ENCODE data around the gene B3GNT7.
"Not testable (repeated sequence)": the region's sequence is repeated elsewhere in the genome, so short reads cannot be mapped to it uniquely, and the experiment has no call there.

Gene B3GNT7

DNA sequence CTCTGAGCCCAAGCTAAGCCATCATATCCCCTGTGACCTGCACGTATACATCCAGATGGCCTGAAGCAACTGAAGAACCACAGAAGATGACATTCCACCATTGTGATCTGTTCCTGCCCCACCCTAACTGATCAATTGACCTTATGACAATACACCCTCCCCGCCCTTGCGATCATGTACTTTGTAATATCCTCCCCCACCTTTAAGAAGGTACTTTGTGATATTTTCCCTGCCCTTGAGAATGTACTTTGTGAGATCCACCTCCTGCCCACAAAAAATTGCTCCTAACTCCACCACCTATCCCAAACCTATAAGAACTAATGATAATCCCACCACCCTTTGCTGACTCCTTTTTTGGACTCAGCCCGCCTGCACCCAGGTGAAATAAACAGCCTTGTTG is 34.9 kb downstream of the B3GNT7 start:
- DNase-seq: not testable (repeated sequence)

DNA sequence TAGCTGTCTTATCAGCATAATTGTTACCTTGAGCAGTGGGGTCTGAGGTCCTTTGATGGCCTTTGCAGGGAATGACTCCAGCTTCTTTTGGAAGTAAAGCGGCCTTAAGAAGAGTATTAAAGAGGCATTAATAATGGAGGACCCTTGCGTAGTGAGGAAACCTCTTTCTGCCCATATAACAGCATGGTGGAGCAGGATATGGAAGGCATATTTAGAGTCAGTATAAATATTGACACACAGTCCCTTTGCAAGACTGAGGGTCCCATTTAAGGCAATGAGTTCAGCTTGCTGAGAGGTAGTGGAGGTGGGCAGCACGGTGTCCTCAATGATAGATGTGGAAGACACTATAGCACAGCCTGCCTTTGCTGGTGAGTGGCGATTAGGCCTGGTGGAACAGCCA is 36.1 kb downstream of the B3GNT7 start:
- no peak for DNase-seq

DNA sequence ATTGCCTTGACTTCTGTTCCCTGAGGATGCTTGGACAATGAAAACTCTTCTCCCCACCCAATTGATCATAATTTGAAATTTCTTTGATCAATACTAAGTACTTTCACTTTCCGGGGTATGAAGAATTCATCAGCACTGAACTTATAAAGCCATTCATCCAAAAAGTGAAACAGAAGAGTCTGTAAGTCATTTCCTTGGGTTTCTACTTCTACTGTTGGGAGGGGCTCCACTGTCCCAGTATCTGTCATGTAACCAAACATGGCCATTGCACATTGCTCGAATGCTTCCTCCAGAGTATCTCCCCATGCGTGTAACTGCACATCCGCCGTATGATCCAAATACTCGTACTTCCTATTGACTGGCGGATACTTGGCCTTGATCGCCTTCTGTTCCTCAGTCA is 38.5 kb downstream of the B3GNT7 start:
- DNase-seq: no peak

DNA sequence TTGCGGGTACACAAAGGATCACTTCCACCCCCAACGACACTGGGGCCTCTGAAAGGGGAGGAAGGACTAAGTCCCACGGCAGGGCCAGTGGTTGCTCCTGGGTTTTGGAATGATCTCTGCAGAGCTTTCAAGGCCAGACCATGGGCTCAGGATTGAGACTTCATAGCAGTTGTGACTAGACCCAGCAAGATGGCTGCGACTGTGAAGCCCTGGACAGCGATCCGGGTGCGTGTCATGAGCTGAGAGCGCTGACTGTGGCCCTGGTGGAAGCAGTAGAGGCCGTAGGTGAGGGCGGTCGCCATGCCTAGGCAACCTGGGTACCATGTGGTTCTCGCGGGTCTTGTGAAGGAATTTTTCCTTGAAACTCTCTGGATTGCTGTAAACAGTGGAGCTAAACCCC is 41.4 kb downstream of the B3GNT7 start:
- no peak for DNase-seq

DNA sequence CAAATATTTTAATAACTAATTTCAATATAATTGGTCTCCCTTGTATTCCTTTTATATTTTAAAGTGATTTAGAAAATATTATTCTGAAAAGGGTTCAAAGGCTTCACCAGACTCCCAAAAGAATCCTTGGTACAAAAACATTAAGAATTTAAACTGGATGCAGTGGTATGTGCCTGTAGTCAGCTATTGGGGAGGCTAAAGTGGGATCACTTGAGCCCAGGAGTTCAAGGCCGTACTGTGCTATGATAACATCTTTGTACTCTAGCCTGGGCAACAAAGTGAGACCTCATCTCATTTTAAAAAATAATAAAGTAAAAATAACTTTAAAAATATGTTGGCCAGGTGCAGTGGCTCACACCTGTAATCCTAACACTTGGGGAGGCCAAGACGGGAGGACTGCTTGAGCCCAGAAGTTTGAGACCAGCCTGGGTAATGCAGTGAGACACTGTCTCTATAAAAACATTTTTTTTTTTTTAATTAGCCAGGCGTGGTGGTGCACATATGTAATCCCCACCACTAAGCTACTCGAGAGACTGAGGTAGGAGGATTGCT is 54.1 kb downstream of the B3GNT7 start:
- DNase-seq: no peak

DNA sequence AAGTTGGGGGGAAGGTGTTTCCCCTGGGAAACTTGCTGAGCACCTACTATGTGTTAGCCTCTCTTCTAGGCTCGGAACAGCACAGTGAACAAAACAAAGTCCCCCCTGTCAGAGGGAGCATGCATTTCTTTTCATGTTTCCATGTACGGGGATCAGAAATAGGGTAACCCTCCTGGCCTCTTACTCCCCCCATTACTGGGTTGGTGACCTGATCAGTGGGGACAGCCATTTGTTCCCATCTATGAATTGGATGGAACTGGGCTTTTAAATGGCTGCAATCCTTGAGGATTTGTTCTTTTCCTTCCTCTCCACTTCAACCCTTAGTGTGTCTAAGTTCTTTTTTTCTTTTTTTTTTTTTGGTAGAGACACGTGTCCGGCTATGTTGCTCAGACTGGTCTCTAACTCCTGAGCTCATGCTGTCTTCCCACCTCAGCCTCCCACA is 55.1 kb downstream of the B3GNT7 start:
- DNase-seq: no peak
